ENCODE data around the gene KLF3.

Gene KLF3

GRCh38 chr4:38674258-38675144 is 10.5 kb downstream of the KLF3 start:
- no peak for DNase-seq (ENCODE audit: low read depth)

GRCh38 chr4:38675146-38676121 is 11.4 kb downstream of the KLF3 start:
- DNase-seq (ENCODE audit: low read depth): peak; percentile 67

GRCh38 chr4:38676986-38677385 is 13.0 kb downstream of the KLF3 start:
- DNase-seq (ENCODE audit: low read depth): no peak

GRCh38 chr4:38677441-38677840 is 13.4 kb downstream of the KLF3 start:
- no peak for DNase-seq (ENCODE audit: low read depth)

DNA sequence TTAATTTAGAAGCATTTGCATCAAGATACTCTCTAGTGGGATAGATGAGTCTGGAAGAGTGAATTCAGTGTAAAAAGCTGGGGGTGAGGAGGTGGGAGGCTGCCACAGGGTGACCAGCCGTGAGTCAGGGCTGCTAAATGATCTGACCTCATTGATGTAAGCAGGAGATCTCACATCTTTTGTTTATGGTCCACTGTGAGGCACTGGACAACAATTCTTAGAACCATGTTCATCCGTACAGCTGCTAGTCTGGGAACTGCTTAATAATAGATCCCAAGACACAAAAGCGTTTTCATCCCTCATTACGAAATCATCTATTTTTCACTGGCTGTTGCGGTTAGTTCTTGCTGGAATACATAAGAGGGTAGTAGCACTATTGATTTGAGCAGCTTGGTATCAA is 14.1 kb downstream of the KLF3 start:
- DNase-seq (ENCODE audit: low read depth): no peak

GRCh38 chr4:38679921-38680320 is 15.9 kb downstream of the KLF3 start:
- no peak for DNase-seq (ENCODE audit: low read depth)

DNA sequence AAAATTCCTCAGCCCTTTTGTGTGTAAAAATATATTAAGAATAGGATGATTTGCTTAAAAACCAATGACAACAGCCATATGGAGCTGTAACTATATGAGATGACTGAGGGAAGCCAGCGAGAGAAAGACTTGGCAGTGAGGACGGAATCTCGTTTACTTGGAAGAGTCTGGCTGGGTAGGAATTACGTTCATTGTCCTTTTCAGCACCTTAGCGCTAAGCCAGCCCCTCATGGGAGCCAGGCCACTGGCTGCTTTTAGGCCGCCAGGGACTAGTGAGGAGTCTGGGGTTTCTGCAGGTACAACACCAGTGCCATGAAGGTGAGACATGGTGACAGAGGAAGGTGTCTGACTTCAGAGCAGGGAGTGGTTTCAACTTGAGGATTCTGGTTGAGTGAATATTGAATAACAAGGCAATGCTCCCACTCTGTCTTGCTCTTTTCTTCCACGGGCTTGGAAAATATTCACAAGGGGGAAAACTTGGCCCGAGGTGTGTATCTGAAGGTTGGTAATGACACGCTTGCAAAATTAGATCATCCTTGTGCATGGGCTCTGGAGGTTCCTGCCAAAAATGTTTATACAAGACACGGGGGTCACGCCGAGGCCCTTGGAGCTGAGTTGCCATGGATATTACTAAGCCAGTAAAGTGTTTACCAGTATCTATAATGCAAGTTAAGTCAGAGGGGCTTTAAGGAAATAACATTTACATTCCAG is 17.4 kb downstream of the KLF3 start:
- no peak for DNase-seq (ENCODE audit: low read depth)

DNA sequence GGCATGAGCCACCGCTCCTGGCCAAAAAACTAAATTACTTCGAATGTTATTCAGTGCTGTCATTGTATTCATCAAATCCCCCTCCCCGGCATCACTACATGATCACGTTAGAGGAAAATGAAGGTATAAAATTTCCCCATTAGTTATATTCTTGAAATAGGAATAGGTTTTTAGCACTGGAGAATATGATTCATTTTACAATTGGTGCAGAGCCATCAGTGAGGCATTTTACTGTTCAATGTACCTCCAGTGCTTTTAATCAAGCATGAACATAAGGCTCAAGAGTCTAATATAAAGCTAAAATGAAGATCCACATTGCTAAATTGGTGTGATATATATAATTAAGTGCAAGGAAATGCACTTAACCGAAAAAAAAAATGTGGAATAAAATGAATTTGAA is 18.3 kb downstream of the KLF3 start:
- no peak for DNase-seq (ENCODE audit: low read depth)

GRCh38 chr4:38683276-38683675 is 19.3 kb downstream of the KLF3 start:
- no peak for DNase-seq (ENCODE audit: low read depth)

DNA sequence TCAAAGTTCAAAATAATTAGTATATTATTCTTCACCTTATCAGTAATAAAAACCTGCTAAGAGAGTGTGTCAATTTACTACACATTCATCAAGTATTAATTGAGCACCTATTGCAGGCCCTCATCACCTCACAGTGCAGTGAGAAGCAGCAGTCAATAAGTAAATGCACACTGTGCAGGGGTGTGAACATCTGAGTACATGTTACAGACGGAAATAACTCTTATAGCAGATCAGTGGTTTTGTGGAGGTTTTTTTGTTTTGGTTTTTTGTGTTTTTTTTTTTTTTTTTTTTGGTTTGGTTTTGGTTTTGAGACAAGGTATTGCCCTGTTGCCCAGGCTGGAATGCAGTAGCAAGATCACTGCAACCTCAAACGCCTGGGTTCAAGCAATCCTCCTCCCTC is 20.3 kb downstream of the KLF3 start:
- DNase-seq (ENCODE audit: low read depth): no peak

DNA sequence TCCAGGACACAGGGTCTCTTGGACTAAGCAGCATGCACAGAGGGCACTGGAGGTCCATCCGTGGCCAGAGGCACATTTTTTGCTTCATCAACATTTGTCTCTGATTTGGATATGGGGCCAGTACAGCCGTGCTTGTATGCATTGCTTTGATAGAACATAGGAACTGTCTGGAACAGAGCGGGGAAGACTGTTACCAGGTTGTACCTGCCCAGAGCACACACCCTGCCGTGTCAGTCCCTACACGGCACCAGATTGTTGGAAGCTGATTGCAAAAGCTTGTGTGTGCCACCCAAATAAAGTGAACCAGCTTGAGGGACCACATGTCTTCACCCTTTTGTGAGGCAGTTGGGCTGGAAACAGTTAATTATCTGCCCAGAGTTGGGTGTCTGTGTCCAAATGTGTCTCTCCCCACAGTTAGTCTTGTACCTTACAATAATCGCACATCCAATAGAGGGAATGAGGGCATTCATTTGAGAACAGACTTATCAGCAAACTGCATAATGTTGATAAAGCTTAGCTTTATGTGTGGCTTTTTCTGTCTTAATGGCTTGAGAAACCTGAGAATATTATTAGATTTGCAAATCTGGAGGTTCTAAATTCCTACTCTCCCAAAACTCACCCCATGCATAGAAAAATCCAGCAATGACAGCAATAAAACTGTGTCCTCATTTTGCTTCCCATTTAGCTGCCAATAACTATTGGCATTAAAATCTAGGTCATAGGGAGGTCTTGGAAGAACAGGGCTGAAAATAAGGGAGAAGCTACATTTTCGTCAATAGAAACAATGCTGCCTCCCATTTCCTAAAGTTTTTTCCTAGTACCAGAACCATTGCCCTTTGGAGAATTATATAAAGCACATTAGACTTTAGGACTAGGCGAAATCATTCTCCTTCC is 21.2 kb downstream of the KLF3 start:
- DNase-seq (ENCODE audit: low read depth): no peak

DNA sequence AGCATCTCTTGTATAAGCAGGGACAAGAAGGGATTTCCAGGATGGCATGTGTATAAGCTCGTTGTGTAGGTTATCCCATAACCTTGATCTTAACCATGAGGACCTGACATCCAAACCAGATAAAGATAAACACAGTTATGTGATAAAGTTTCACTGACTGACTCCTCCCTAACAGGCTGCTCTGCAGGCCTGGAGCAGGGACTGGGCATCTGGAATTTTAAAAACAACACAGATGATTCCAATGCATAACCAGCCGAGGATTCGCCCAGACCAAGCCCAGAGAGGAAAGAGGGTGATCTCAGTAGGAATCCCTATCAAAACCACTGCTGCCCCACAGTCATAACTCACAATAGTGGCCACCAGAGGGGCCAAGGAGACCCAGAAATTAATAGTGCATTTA is 22.7 kb downstream of the KLF3 start:
- DNase-seq (ENCODE audit: low read depth): no peak

DNA sequence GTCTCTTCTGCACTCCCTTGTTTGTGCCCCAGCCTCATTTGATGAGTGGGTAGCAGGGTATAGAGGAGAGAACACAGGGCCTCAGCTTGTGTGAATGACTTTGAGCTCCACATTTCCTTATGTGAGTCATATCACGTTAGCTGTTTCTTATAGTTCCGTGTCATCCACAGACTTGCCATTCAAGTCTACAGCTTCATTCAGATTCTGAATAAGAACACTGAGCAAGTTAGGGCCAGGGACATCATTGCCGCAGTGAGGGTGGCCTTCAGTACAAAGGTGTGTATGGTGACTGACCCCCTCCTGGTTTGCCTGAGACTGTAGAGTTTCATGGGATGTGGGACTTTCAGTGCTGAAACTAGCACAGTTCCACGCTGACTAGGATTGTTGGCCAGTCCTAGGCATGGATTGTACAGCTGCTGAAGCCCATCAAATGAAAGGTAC is 23.6 kb downstream of the KLF3 start:
- DNase-seq (ENCODE audit: low read depth): no peak

- no peak for DNase-seq (ENCODE audit: low read depth)
These were observed 24.8 kb downstream of the KLF3 start for GRCh38 chr4:38688676-38689355.

- no peak for DNase-seq (ENCODE audit: low read depth)
These were observed 27.4 kb downstream of the KLF3 start for GRCh38 chr4:38691251-38692008.

GRCh38 chr4:38692421-38692820 is 28.4 kb downstream of the KLF3 start:
- DNase-seq (ENCODE audit: low read depth): no peak

DNA sequence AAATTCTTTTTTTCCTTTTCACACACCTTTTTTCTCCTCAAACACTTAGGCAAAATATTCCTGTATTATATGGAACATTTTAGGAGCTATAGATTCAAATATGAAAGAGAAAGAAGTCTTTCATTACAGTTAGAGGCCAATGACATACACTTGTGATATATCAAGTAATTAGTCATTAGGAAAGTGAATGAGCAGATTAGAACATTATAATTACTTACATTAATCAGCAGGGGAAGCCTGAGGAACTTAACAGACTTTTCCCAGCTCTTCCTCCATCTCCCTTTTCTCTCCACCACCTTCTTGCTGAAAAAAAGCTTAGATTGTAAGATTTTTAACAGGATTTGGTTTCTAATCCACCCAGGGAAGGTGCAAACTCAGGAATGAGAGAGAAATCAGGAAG is 29.6 kb downstream of the KLF3 start:
- DNase-seq (ENCODE audit: low read depth): no peak

DNA sequence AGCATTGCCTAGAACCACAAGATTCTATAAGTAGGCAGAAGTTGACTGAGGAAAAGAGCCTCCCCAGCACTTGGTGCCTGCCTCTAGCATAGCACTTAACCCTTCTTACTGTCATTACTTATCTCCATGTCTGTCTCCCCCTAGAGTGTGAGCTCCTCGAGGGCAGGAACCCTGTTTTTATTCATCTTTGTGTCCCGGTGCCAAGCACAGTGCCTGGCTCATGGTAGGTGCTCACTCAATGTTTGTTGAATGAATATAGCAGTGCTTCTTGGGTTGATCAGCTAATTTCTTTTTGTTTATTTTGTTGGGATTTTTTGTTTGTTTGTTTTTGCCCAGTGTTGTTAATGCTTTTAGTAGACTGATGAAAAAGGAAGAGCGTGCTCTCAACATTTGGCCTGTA is 30.3 kb downstream of the KLF3 start:
- no peak for DNase-seq (ENCODE audit: low read depth)

GRCh38 chr4:38695809-38696208 is 31.8 kb downstream of the KLF3 start:
- no peak for DNase-seq (ENCODE audit: low read depth)

DNA sequence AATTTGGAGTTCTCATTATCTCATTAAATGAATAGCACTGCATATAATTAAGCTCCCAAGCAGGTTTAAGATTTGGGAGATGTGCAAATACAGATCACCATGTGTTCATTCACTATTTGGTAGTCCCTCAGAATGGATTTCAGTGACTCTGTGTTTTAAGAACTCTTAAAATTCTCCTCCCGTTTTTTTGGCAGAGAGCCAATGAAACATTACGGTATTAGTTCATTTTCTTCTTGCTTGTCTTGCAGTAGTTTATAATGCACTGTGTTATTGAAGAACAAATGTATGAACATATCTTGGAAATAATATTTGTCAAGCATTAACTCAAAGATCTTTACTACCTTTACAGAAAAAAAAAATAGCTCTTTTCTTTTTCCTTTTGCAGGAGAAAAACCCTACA is 32.7 kb downstream of the KLF3 start:
- DNase-seq (ENCODE audit: low read depth): no peak

Data from stimulated activated CD8-positive, alpha-beta memory T cell treated with anti-CD3 and anti-CD28 coated beads, Interleukin-4, amount 100 ng/mL, for 24 hours (primary cell).